ENCODE data around the gene EGFL7.
"Not testable (repeated sequence)": the region's sequence is repeated elsewhere in the genome, so short reads cannot be mapped to it uniquely, and the experiment has no call there.

Gene EGFL7

GRCh38 chr9:136624184-136624951 lies 38.3 kb upstream of the EGFL7 start:
- no peak for DNase-seq

GRCh38 chr9:136625101-136626065 lies 37.3 kb upstream of the EGFL7 start:
- peak; percentile 66 for DNase-seq

DNA sequence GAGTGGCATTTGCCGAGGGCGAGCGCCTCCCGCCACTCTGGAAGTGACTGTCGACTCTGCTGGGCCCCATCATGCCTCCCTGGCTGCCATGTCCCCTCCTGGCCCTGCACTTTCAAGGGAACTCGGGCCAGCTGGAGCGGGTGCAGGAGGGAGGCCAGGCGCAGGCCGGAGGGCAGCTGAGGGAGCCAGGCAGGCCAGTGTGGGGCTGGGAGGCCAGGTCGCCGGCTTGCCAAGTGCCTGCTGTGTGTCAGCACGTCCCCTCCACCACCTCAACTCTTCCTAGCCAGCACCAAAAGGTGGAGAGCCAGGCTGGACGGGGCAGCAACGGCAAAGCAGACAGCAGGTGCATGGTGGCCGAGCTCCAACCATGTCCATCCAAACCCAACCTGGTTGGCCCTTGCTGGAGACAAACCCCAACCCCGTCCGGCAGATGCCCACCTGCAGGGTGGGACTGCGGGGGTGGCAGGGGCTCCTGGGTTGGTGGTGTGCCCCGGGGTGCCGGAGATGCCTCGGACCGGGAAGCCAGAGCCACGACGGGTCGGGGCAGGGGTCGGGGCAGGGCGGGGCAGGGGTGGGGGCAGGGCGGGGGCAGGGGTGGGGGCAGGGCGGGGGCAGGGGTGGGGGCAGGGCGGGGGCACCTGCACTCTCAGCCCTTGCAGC lies 36.5 kb upstream of the EGFL7 start:
- DNase-seq: no peak

DNA sequence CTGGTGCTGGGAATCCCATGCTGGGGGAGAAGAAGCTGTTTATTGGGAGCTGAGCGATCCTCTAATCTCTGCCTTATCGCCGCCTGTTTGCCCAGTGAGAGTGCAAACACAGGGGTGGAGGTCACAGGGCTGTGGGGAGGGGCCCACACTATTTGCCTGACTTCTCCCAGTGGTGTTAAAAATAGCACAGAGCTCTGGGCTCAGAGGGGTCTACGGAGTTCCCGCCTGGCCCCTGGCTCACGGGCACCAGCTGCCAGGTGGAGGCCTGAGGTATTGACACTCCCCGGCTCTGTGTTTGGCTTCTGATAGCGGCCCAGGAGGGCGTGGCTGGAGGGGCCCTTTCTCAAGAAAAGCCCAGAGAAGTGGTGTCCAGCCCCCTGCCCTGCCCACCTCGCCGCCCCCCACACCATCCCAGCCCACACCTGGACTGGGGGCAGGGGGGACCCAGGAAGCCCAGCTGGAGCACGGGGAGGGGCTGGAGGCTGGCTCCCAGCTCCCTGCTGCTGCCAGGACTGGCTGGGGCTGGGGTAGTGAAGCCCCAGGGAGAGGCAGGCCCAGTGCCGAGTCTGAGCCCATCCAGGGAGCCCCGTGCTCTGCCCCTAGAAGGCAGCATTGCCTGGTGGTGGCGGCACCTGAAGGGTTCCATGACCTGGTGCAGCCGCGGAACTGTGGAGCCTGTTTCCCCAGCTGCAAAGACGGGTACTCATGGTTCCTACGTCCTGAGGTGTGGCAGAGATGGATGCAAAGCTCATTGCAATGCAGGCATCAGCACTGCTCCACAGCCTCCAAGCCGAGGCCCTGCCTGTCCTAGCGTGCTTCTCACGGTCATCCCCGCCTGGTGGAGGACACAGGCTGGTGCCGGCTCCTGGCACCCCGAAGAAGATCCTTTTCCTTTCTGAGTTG lies 35.7 kb upstream of the EGFL7 start:
- DNase-seq: no peak

DNA sequence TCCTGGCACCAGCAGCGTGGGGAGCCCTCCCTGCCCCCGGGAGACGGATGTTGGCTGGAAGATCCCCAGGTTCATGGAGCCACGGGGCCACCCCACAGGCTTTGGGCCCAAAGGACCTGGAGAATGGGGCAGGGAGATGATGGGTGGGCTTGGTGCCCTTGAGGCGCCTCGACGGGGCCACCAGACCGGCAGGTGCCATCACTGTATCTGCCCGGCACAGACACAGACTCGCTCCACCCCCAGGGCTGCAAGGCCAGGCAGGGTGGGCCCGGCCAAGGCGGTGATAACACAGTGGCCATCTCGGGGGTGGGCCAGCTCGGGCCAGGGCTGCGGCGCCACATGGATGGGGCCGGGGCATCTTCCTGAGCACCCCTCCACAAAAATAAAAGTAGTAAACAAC lies 35.0 kb upstream of the EGFL7 start:
- DNase-seq: no peak

GRCh38 chr9:136628268-136628667 lies 34.4 kb upstream of the EGFL7 start:
- DNase-seq: no peak

- no peak for DNase-seq
These were observed 33.5 kb upstream of the EGFL7 start for GRCh38 chr9:136629001-136629878.

GRCh38 chr9:136629879-136630661 lies 32.6 kb upstream of the EGFL7 start:
- peak; percentile 30 for DNase-seq

- DNase-seq: no peak
These were observed 32.1 kb upstream of the EGFL7 start for GRCh38 chr9:136630662-136630992.

GRCh38 chr9:136631038-136632000 lies 31.4 kb upstream of the EGFL7 start:
- peak; percentile 74 for DNase-seq

DNA sequence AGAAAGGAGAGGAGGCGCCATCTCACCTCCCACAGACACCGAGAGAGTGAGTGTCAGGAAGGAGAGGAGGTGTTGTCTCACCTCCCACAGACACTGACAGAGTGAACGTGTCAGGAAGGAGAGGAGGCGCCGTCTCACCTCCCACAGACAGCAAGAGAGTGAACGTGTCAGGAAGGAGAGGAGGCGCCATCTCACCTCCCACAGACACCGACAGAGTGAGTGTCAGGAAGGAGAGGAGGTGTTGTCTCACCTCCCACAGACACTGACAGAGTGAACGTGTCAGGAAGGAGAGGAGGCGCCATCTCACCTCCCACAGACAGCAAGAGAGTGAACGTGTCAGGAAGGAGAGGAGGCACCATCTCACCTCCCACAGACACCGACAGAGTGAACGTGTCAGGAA lies 30.6 kb upstream of the EGFL7 start:
- not testable (repeated sequence) for DNase-seq

- not testable (repeated sequence) for DNase-seq
These were observed 30.1 kb upstream of the EGFL7 start for GRCh38 chr9:136632491-136633106.

DNA sequence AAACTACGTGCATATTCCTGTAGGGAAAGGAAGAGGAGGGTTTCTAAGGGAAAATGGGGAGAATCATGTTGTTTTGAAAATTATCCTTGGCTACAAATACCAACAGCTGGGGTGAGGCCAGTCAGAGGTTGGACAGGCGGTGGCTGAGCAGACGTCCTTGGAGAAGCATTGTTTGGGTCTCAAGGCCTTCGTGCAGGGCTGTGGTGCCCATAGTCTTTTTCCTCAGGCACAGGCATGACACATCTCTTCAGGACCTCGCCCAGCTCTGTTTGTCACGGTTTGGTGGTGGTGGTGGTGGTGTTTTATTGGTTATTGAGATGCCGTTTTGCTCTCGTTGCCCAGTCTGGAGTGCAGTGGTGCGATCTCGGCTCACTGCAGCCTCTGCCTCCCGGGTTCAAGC lies 27.8 kb upstream of the EGFL7 start:
- no peak for DNase-seq

GRCh38 chr9:136640171-136641111 lies 22.3 kb upstream of the EGFL7 start:
- no peak for DNase-seq

DNA sequence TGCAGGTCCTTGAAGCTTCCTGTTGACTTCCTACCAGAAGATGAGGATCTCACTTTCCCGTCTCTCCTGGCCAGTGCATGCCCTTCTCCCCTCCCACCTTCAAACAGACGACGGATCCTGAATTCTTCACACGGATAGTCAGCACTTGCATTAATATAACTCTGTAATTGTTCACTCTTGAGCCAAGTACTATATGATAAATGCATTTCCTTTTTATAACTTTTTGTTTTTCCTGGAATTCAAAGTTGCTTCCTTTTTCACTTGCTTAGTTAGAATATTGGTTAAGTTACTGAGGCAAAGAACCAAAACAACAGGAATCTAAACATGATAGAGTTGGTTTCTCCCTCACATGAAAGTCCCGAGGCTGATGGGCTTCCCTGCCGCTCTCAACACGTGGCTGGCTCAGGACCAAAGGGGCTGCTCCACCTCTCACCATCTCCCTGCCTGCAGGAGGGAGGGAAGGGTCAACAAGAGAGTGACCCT lies 20.2 kb upstream of the EGFL7 start:
- DNase-seq: no peak

- DNase-seq: no peak
These were observed 18.9 kb upstream of the EGFL7 start for GRCh38 chr9:136643596-136644342.

DNA sequence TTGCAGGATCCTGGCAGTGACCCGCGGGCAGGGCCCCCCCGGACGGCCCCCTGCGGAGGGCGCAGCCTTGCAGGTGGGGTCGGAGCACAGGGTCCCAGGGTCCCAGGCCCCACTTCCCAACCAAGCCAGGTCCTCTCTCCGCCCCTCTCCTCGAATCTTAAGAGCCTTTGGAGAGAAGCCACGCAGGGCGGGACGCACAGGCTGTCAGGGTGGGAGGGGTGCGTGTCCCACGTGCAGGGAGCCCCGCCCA lies 18.4 kb upstream of the EGFL7 start:
- peak; percentile 68 for DNase-seq
